Endodermal cell (in vitro differentiated cells): ENCODE measurements around the gene PTPRC. TPM values are rescaled to one million over a fixed set of nuclear protein-coding genes. Genes with fewer than 3 reads are reported as not detected.

Experiments used
- DNase-seq: peaks from one replicate; pipeline ENCODE4 v3.0.0-alpha.2; 2017
- H3K27ac ChIP-seq: 2 replicates; pipeline ENCODE4 v1.5.1; 2013; ENCODE audit warnings: mild to moderate bottlenecking, low read depth, low read length, moderate library complexity
- H3K27me3 ChIP-seq: 2 replicates; pipeline ENCODE4 v1.6.1; 2013; ENCODE audit warnings: mild to moderate bottlenecking, low read length, moderate library complexity; ENCODE audit not compliant: insufficient read depth, control insufficient read depth, poor library complexity, severe bottlenecking
- H3K36me3 ChIP-seq: 2 replicates; pipeline ENCODE4 v1.7.0; 2013; ENCODE audit warnings: mild to moderate bottlenecking, low read length, moderate library complexity; ENCODE audit not compliant: control insufficient read depth, insufficient read depth
- H3K4me1 ChIP-seq: one replicate; pipeline ENCODE4 v1.7.0; 2013; ENCODE audit warnings: low read length; ENCODE audit not compliant: control insufficient read depth, insufficient read depth
- H3K4me3 ChIP-seq: 2 replicates; pipeline ENCODE4 v1.5.1; 2013; ENCODE audit warnings: mild to moderate bottlenecking, low read length, moderate library complexity
- H3K9ac ChIP-seq: 2 replicates; pipeline ENCODE4 v1.6.1; 2013; ENCODE audit warnings: mild to moderate bottlenecking, low read length, moderate library complexity; ENCODE audit not compliant: poor library complexity, severe bottlenecking; ENCODE audit errors: extremely low read depth
- H3K9me3 ChIP-seq: 2 replicates; pipeline ENCODE4 v1.6.1; 2013; ENCODE audit warnings: mild to moderate bottlenecking, low read length, moderate library complexity; ENCODE audit not compliant: control insufficient read depth
- H3K27ac Mint-ChIP-seq: 2 replicates; pipeline ENCODE4 v1.8.0; 2020; ENCODE audit warnings: mixed read lengths
- H3K27me3 Mint-ChIP-seq: 2 replicates; pipeline ENCODE4 v1.8.0; 2021; ENCODE audit warnings: mild to moderate bottlenecking, mixed read lengths; ENCODE audit not compliant: insufficient read depth
- H3K36me3 Mint-ChIP-seq: 2 replicates; pipeline ENCODE4 v1.8.0; 2020; ENCODE audit warnings: low read depth, mixed read lengths
- H3K4me1 Mint-ChIP-seq: 2 replicates; pipeline ENCODE4 v1.8.0; 2020; ENCODE audit warnings: mixed read lengths
- H3K4me3 Mint-ChIP-seq: 2 replicates; pipeline ENCODE4 v1.8.0; 2020; ENCODE audit warnings: mild to moderate bottlenecking, moderate library complexity, mixed read lengths
- H3K9me3 Mint-ChIP-seq: 2 replicates; pipeline ENCODE4 v1.8.0; 2020; ENCODE audit warnings: mild to moderate bottlenecking, mixed read lengths
- WGBS, 2 experiments: methylation state at CpG; one replicate each; pipeline versions ENCODE4 v1.1.5 to v1.1.7; 2013; ENCODE audit warnings: missing lambda C conversion rate in 2 of 2, mixed read lengths in 1 of 2; ENCODE audit not compliant: insufficient coverage in 1 of 2, insufficient read length in 1 of 2; 5-methylcytosine and 5-hydroxymethylcytosine counted together
- total RNA-seq, 2 donors: library from RNA; stranded (reverse); fragmentation: NEBNext Ultra II Directional in 1 of 2; extraction: Animal tissue kit (Norgen Biotek cat#: 25700) in 1 of 2; gene quantifications; 2 replicates in 1 of 2; 3 replicates in 1 of 2; pipeline ENCODE4 v1.2.1, GENCODE V29; 2021
- TF ChIP-seq, protein P1 (sequence below): fragments of 200-600 bp; sonication (generic); conservative IDR thresholded peaks from 2 replicates; pipeline ENCODE4 v1.5.0; 2021; ENCODE audit warnings: antibody characterized with exemption, mild to moderate bottlenecking

PTPRC gene
- total RNA-seq, 2 donors from 2014 or later, result 0.11 TPM; not detected in 1

- DNase-seq, result no peak
- no peaks in the 10 kb centered on the region for H3K27me3 ChIP-seq
- Mint-ChIP-seq H3K27me3 (no peaks in the 10 kb centered on the region), H3K9me3 (no peaks in the 10 kb centered on the region), H3K36me3 (no peaks in the 10 kb centered on the region), H3K4me3 (no peak overlapping the region), H3K27ac (no peak overlapping the region), H3K4me1 (peaks cover 8% of the 10 kb centered on the region)
- no peak overlapping the region for H3K9ac ChIP-seq
- H3K4me1 ChIP-seq, result no peaks in the 10 kb centered on the region
- TF ChIP-seq, protein P1, sequence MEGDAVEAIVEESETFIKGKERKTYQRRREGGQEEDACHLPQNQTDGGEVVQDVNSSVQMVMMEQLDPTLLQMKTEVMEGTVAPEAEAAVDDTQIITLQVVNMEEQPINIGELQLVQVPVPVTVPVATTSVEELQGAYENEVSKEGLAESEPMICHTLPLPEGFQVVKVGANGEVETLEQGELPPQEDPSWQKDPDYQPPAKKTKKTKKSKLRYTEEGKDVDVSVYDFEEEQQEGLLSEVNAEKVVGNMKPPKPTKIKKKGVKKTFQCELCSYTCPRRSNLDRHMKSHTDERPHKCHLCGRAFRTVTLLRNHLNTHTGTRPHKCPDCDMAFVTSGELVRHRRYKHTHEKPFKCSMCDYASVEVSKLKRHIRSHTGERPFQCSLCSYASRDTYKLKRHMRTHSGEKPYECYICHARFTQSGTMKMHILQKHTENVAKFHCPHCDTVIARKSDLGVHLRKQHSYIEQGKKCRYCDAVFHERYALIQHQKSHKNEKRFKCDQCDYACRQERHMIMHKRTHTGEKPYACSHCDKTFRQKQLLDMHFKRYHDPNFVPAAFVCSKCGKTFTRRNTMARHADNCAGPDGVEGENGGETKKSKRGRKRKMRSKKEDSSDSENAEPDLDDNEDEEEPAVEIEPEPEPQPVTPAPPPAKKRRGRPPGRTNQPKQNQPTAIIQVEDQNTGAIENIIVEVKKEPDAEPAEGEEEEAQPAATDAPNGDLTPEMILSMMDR, result no peak
- no peak overlapping the region for H3K27ac ChIP-seq
- no peaks in the 10 kb centered on the region for H3K36me3 ChIP-seq
- H3K9me3 ChIP-seq, result no peaks in the 10 kb centered on the region
- H3K4me3 ChIP-seq, result no peak overlapping the region
Observed at GRCh38 chr1:198772626-198773025, 133.8 kb downstream of the PTPRC start.

DNA sequence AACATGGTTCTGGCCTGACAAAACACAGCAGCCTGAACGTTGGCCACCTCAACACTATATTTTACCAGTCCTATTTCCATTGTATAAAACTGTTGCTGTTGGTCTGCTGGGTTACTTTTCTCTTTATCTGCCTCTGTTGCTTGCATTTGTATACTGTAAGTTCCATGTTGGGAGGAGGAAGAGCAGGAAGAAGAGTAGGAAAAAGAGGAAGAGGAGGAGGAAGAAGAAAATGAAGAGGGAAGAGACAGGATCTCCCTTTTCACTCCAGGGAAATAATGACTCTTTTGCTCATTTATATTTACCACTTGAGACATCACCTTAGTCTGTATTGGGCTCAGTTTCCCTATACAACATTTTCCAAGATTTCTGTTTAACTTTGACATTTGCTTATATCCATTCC, 134.2 kb downstream of the PTPRC start:
- Mint-ChIP-seq H3K36me3 (no peaks in the 10 kb centered on the region), H3K4me1 (peaks cover 8% of the 10 kb centered on the region), H3K9me3 (no peaks in the 10 kb centered on the region), H3K27ac (no peak overlapping the region), H3K4me3 (no peak overlapping the region), H3K27me3 (no peaks in the 10 kb centered on the region)
- H3K36me3 ChIP-seq, result no peaks in the 10 kb centered on the region
- no peaks in the 10 kb centered on the region for H3K9me3 ChIP-seq
- H3K4me1 ChIP-seq, result no peaks in the 10 kb centered on the region
- TF ChIP-seq, protein P1, result no peak
- H3K9ac ChIP-seq, result no peak overlapping the region
- no peak for DNase-seq
- no peaks in the 10 kb centered on the region for H3K27me3 ChIP-seq
- 94% methylated on average over 1 of the region's 1 CpG; no CpG with 5 or more reads in 1 of the 2 experiments for WGBS, 2 experiments
- no peak overlapping the region for H3K27ac ChIP-seq
- no peak overlapping the region for H3K4me3 ChIP-seq

GRCh38 chr1:198773523-198773922, 134.7 kb downstream of the PTPRC start:
- no peak for DNase-seq
- Histone ChIP-seq H3K27ac (no peak overlapping the region), H3K9me3 (no peaks in the 10 kb centered on the region), H3K4me3 (no peak overlapping the region), H3K9ac (no peak overlapping the region), H3K36me3 (no peaks in the 10 kb centered on the region), H3K27me3 (no peaks in the 10 kb centered on the region), H3K4me1 (no peaks in the 10 kb centered on the region)
- H3K4me1 Mint-ChIP-seq, result peaks cover 8% of the 10 kb centered on the region
- H3K36me3 Mint-ChIP-seq, result no peaks in the 10 kb centered on the region
- no peaks in the 10 kb centered on the region for H3K27me3 Mint-ChIP-seq
- no peaks in the 10 kb centered on the region for H3K9me3 Mint-ChIP-seq
- TF ChIP-seq, protein P1, result no peak
- 91 to 100% methylated on average over 1 to 3 of the region's 3 CpGs for WGBS, 2 experiments
- no peak overlapping the region for H3K4me3 Mint-ChIP-seq
- H3K27ac Mint-ChIP-seq, result no peak overlapping the region
